ENCODE results near the gene ACOT11. TPM values are rescaled to one million over a fixed set of nuclear protein-coding genes. Genes with fewer than 3 reads are reported as not detected.

The ACOT11 gene
- total RNA-seq, 1 donor from 2014 or later, result 0.86 TPM

DNA sequence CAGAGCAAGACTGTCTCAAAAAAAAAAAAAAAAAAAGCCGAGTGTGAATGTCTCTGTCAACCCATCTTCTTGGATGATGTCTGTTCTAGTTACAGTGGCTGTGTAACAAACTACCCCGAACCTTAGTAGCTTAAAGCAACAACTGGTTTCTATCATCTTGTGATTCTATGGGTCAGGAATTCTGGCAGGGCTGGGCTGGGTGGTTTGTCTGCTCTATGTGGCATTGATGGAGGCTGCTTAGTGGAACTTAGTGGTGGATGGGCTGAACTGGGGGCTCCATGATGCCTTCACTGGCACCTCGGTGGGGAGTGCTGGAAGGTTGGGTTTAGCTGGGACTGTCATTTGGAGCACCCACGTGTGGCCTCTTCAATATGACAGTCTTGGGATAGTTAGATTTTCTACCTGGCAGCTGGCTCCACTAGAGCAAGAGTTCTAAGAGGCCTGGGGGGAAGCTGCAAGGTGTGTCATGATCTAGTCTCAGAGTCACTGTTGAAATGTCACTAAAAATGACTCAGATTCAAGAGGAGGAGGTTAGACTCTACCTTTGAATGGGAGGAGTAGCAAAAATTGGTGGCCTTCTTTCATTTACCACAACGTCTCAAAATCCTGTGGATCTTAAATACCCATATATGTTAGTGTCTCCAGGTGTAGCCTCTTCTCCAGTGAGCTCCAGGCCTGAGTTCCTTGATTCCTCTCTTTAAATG is 18.6 kb downstream of the ACOT11 start:
- no peak for DNase-seq (ENCODE audit: low read depth)
- TF ChIP-seq, protein P1, sequence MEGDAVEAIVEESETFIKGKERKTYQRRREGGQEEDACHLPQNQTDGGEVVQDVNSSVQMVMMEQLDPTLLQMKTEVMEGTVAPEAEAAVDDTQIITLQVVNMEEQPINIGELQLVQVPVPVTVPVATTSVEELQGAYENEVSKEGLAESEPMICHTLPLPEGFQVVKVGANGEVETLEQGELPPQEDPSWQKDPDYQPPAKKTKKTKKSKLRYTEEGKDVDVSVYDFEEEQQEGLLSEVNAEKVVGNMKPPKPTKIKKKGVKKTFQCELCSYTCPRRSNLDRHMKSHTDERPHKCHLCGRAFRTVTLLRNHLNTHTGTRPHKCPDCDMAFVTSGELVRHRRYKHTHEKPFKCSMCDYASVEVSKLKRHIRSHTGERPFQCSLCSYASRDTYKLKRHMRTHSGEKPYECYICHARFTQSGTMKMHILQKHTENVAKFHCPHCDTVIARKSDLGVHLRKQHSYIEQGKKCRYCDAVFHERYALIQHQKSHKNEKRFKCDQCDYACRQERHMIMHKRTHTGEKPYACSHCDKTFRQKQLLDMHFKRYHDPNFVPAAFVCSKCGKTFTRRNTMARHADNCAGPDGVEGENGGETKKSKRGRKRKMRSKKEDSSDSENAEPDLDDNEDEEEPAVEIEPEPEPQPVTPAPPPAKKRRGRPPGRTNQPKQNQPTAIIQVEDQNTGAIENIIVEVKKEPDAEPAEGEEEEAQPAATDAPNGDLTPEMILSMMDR (conservative IDR thresholded peaks at IDR 0.05; ENCODE audit: low read depth, low read length), result no peak
- H3K4me3 ChIP-seq (ENCODE audit: low read depth, low read length), result no peak overlapping the region

DNA sequence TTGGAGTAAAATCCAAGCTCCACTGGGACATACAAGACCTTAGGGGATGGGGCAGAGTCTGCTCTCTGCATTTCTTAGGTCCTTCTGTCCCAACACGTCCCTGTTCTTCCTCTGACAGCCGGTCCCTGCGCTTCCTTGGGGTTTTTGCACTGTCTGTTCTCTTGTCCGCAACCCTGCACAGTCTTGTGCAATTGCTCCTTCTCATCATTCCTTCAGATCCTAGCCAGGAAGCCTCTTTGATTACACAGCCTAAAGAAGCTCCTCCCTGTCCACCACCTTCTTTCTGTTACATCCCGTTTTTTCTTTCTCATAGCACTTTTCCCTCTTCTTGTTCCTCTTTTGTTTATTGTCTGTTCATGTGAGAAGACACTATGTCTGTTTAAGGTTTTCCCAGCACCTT is 19.9 kb downstream of the ACOT11 start:
- TF ChIP-seq, protein P1 (conservative IDR thresholded peaks at IDR 0.05; ENCODE audit: low read depth, low read length), result no peak
- no peak for DNase-seq (ENCODE audit: low read depth)
- H3K4me3 ChIP-seq (ENCODE audit: low read depth, low read length), result no peak overlapping the region

DNA sequence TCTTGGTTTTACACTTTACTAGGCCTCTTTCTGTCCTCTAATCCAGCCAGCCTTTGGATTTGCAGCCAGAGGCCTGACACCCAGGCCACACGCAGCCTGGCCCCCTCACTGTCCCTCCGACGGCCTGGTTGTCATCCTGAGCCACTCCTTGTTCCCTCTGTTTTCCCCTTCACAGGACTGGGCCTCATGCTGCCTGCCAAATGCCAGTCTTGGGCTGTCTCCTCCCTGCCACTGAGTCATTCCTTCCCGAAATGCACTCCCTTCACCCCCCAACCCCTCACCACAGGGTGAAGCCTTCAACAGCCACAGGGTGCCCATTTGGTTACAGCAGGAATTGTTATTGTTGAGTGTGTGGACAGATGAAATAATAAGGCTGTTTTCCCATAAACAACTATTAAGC is 21.3 kb downstream of the ACOT11 start:
- TF ChIP-seq, protein P1 (conservative IDR thresholded peaks at IDR 0.05; ENCODE audit: low read depth, low read length), result no peak
- no peak overlapping the region for H3K4me3 ChIP-seq (ENCODE audit: low read depth, low read length)
- no peak for DNase-seq (ENCODE audit: low read depth)

DNA sequence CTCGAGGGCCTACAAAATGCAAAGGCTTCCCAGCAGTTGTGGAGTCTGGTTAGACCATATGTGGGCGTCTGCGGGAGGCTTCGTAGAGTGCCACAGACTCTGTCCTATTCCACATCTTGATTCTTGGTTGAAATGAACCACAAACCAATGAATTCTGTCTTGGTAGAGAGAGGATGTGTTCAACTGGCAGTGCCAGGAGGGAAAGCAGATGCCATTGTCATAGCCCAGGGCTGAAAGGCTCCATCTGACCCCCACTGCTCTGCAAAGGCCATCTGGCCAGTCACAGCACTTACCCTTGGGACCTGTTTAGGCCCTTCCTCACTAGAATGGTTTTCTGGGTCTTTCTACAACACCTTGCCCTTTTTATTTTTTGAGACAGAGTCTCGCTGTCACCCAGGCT is 22.1 kb downstream of the ACOT11 start:
- no peak overlapping the region for H3K4me3 ChIP-seq (ENCODE audit: low read depth, low read length)
- no peak for DNase-seq (ENCODE audit: low read depth)
- TF ChIP-seq, protein P1 (conservative IDR thresholded peaks at IDR 0.05; ENCODE audit: low read depth, low read length), result no peak

DNA sequence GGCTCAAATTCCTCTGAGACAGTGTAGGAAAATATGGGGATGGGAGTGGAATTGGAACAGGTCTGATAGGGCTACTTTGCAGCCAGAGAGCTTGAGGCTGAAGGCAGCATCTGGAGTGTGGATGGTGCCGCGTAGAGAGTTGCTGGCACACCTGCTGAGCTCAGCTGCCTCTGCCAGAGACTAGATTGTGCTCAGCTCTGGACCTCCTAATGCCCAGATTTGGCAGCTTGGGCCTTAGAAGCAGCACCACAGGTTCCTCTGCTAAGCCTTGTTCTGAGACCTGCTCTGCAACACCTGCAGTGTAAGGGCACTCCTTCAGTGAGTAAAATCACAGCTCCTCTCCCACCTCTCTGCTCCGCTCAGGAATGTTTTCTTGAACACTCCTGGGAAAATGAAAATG is 23.3 kb downstream of the ACOT11 start:
- DNase-seq (ENCODE audit: low read depth), result no peak
- no peak overlapping the region for H3K4me3 ChIP-seq (ENCODE audit: low read depth, low read length)
- TF ChIP-seq, protein P1 (conservative IDR thresholded peaks at IDR 0.05; ENCODE audit: low read depth, low read length), result no peak

DNA sequence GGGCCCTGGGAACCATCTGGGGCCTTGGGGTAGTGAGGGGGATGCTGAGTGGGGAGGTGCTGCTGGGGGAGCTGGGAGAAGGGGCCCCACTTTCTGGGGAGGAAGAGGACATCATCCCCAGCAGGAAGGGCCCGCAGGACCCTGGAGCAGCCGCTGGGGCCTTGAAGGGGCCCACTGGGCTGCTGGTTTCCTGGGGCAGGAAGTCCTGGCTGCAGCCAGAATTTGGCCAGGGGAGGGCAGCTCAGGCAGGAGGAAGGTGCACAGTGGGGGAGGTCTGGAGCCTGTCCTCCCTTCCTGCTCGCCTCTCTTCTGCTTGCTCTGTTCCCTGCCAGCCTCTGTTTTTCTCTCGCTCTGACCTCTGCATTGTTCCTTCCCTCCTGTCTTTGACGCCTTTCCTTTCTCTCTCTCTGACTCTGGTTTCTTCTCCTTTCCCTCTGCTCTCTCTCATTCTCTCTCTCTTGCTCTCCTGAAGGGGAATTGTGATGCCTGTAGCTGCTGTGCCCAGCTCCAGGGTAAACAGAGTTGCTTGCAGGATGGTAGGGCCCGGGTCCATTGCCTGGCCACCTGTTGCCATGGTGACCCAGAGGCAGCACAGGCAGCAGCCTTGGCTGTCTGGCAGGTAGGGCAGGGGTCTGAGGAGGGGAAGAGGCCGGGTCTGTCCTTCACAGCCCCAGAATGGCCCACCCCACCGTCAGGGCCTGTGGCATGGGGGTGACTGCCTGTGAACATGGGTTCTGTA is 23.9 kb downstream of the ACOT11 start:
- TF ChIP-seq, protein P1 (conservative IDR thresholded peaks at IDR 0.05; ENCODE audit: low read depth, low read length), result no peak
- no peak for DNase-seq (ENCODE audit: low read depth)
- H3K4me3 ChIP-seq (ENCODE audit: low read depth, low read length), result no peak overlapping the region

DNA sequence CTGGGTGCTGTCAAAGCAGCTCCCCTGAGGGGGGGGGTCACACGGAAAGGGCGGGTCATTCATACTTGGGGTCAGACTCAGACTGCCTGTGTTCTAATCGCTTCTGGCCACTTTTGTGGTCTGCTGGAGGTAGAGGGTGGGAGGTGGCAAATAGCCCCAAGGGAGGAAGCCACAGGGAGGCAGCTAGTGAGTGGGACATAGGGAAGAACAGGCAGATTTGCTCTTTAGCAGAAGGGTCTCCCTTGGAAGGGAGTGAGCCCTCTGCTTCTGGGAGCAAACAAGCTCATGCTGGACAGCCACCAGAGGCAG is 24.5 kb downstream of the ACOT11 start:
- H3K4me3 ChIP-seq (ENCODE audit: low read depth, low read length), result no peak overlapping the region
- no peak for DNase-seq (ENCODE audit: low read depth)
- TF ChIP-seq, protein P1 (conservative IDR thresholded peaks at IDR 0.05; ENCODE audit: low read depth, low read length), result no peak
